DMS 273 (cell line): ENCODE measurements around the gene KIF2A.

Experiments used
- DNase-seq: peaks from one replicate; lab custom pipeline; 2025; ENCODE audit not compliant: unreplicated experiment; lab: John Stamatoyannopoulos, UW

Gene KIF2A

GRCh38 chr5:62374090-62374489 lies 68.1 kb downstream of the KIF2A start:
- no peak for DNase-seq

- no peak for DNase-seq
Measured at GRCh38 chr5:62375627-62376026, 69.6 kb downstream of the KIF2A start.

- DNase-seq, result no peak
Measured at GRCh38 chr5:62376064-62376463, 70.1 kb downstream of the KIF2A start.

GRCh38 chr5:62385131-62385530 lies 79.1 kb downstream of the KIF2A start:
- DNase-seq, result no peak

- no peak for DNase-seq
Measured at GRCh38 chr5:62385816-62386400, 79.9 kb downstream of the KIF2A start.

- no peak for DNase-seq
Measured at GRCh38 chr5:62386824-62387223, 80.8 kb downstream of the KIF2A start.

GRCh38 chr5:62395210-62395950 lies 89.4 kb downstream of the KIF2A start:
- no peak for DNase-seq

- DNase-seq, result peak; percentile 99
Measured at GRCh38 chr5:62403411-62404250, 97.6 kb downstream of the KIF2A start, which contains the start of gene DIMT1. DIMT1 (minus strand) TSS chr5:62403905; CDS start chr5:62403772, 133 bp downstream.

- DNase-seq, result peak; percentile 100
Measured at GRCh38 chr5:62412549-62413329, 106.7 kb downstream of the KIF2A start, which contains the start of gene IPO11. IPO11 (plus strand) TSS chr5:62412763; CDS start chr5:62437280, 24,517 bp downstream.

- DNase-seq, result no peak
Measured at GRCh38 chr5:62413711-62414110, 107.7 kb downstream of the KIF2A start.

- DNase-seq, result no peak
Measured at GRCh38 chr5:62418462-62419076, 112.6 kb downstream of the KIF2A start.

- no peak for DNase-seq
Measured at GRCh38 chr5:62419609-62420008, 113.6 kb downstream of the KIF2A start.

GRCh38 chr5:62421414-62421813 lies 115.4 kb downstream of the KIF2A start:
- DNase-seq, result no peak

- no peak for DNase-seq
Measured at GRCh38 chr5:62424763-62425162, 118.8 kb downstream of the KIF2A start.

- peak; percentile 57 for DNase-seq
Measured at GRCh38 chr5:62431735-62432620, 126.0 kb downstream of the KIF2A start.

- no peak for DNase-seq
Measured at GRCh38 chr5:62432621-62433064, 126.6 kb downstream of the KIF2A start.
